ENCODE data around the gene TOM1L2.

TOM1L2 gene

GRCh38 chr17:17994271-17995069, 22.3 kb upstream of the TOM1L2 start:
- no peak for DNase-seq

GRCh38 chr17:17993852-17994251, 21.7 kb upstream of the TOM1L2 start:
- DNase-seq, result no peak

- DNase-seq, result no peak
Measured at GRCh38 chr17:17993366-17993765, 21.2 kb upstream of the TOM1L2 start.

- no peak for DNase-seq
Measured at GRCh38 chr17:17990282-17990681, 18.1 kb upstream of the TOM1L2 start.

- DNase-seq, result no peak
Measured at GRCh38 chr17:17989618-17990017, 17.4 kb upstream of the TOM1L2 start.

- no peak for DNase-seq
Measured at GRCh38 chr17:17989081-17989480, 16.9 kb upstream of the TOM1L2 start.

GRCh38 chr17:17988427-17988945, 16.3 kb upstream of the TOM1L2 start:
- no peak for DNase-seq

- no peak for DNase-seq
Measured at GRCh38 chr17:17987901-17988300, 15.7 kb upstream of the TOM1L2 start.

GRCh38 chr17:17987187-17987896, 15.1 kb upstream of the TOM1L2 start:
- no peak for DNase-seq

GRCh38 chr17:17985555-17985954, 13.4 kb upstream of the TOM1L2 start:
- no peak for DNase-seq

- DNase-seq, result no peak
Measured at GRCh38 chr17:17985153-17985552, 13.0 kb upstream of the TOM1L2 start.

GRCh38 chr17:17983776-17984175, 11.6 kb upstream of the TOM1L2 start:
- DNase-seq, result no peak

- no peak for DNase-seq
Measured at GRCh38 chr17:17983376-17983775, 11.2 kb upstream of the TOM1L2 start.

GRCh38 chr17:17982801-17983200, 10.6 kb upstream of the TOM1L2 start:
- no peak for DNase-seq

- DNase-seq, result no peak
Measured at GRCh38 chr17:17981330-17981729, 9.1 kb upstream of the TOM1L2 start.

- no peak for DNase-seq
Measured at GRCh38 chr17:17979778-17980177, 7.6 kb upstream of the TOM1L2 start.

- DNase-seq, result no peak
Measured at GRCh38 chr17:17978481-17979424, 6.6 kb upstream of the TOM1L2 start.

GRCh38 chr17:17976931-17977570, 4.9 kb upstream of the TOM1L2 start:
- no peak for DNase-seq

GRCh38 chr17:17975436-17975835, 3.2 kb upstream of the TOM1L2 start:
- no peak for DNase-seq

GRCh38 chr17:17972952-17973254, 703 bp upstream of the TOM1L2 start:
- no peak for DNase-seq

GRCh38 chr17:17971431-17972125, 622 bp downstream of the TOM1L2 start:
- no peak for DNase-seq
